GM12875 (cell line): ENCODE results near the gene CDKL5.

Experiments used
- H3K4me3 ChIP-seq: one replicate; pipeline ENCODE4 v1.5.1; 2011; ENCODE audit warnings: low read depth, low read length, control low read depth
- CTCF ChIP-seq: IDR thresholded peaks from 2 replicates; pipeline ENCODE4 v1.5.1; 2011; ENCODE audit warnings: low read depth, mild to moderate bottlenecking, control low read depth, inconsistent platforms, low read length, moderate library complexity, borderline replicate concordance; ENCODE audit not compliant: insufficient read depth

Gene CDKL5

GRCh38 chrX:18630934-18631333 is 205.5 kb downstream of the CDKL5 start:
- no peak for TF ChIP-seq CTCF
- no peak overlapping the region for H3K4me3 ChIP-seq

- H3K4me3 ChIP-seq = no peak overlapping the region
- TF ChIP-seq CTCF = no peak
Observed at GRCh38 chrX:18638398-18638797, 213.0 kb downstream of the CDKL5 start.

- H3K4me3 ChIP-seq = no peak overlapping the region
- no peak for TF ChIP-seq CTCF
Observed at GRCh38 chrX:18639280-18639679, 213.9 kb downstream of the CDKL5 start.

GRCh38 chrX:18640686-18641085 is 215.3 kb downstream of the CDKL5 start:
- TF ChIP-seq CTCF = no peak

GRCh38 chrX:18643243-18643642 is 217.8 kb downstream of the CDKL5 start:
- no peak overlapping the region for H3K4me3 ChIP-seq
- no peak for TF ChIP-seq CTCF

More at GRCh38 chrX:18640686-18641085, 215.3 kb downstream of the CDKL5 start:
- H3K4me3 ChIP-seq = no peak overlapping the region

GRCh38 chrX:18643853-18644252 is 218.4 kb downstream of the CDKL5 start:
- no peak for TF ChIP-seq CTCF

GRCh38 chrX:18647621-18648020 is 222.2 kb downstream of the CDKL5 start:
- TF ChIP-seq CTCF = no peak

More at GRCh38 chrX:18643853-18644252, 218.4 kb downstream of the CDKL5 start:
- no peak overlapping the region for H3K4me3 ChIP-seq

More at GRCh38 chrX:18647621-18648020, 222.2 kb downstream of the CDKL5 start:
- no peak overlapping the region for H3K4me3 ChIP-seq
